H1 (cell line): ENCODE measurements around the gene PCNX4. TPM values are rescaled to one million over a fixed set of nuclear protein-coding genes. Genes with fewer than 3 reads are reported as not detected.

Experiments used
- BACH1 ChIP-seq: IDR thresholded peaks from 2 replicates; pipeline ENCODE4 v1.6.1; 2012; ENCODE audit warnings: low read length, improper control_type of control experiment
- HDAC6 ChIP-seq: IDR thresholded peaks from one replicate; pipeline ENCODE4 v1.7.1; 2012; ENCODE audit warnings: low read depth, mild to moderate bottlenecking, inconsistent platforms, low read length, moderate library complexity
- POU5F1 ChIP-seq: IDR thresholded peaks from 2 replicates; pipeline ENCODE4 v1.6.1; 2011; ENCODE audit warnings: low read depth, mild to moderate bottlenecking, low read length, moderate library complexity
- SIN3A ChIP-seq, 2 experiments: IDR thresholded peaks in 1 of 2; conservative IDR thresholded peaks in 1 of 2; 2 replicates each; pipeline ENCODE4 v1.6.1; 2011 to 2012; ENCODE audit warnings: low read length in 2 of 2, improper control_type of control experiment in 1 of 2, low read depth in 1 of 2, mild to moderate bottlenecking in 1 of 2
- polyA plus RNA-seq, 7 experiments: library from polyadenylated mRNA; depleted of rRNA in 3 of 7; stranded (reverse) in 5 of 7; unstranded in 2 of 7; fragments of >200 nt in 5 of 7; fragments of 200-250 nt in 2 of 7; gene quantifications; 1 replicate in 5 of 7; 2 replicates in 1 of 7; 4 replicates in 1 of 7; pipeline versions ENCODE4 v1.2.1 to v1.2.3, GENCODE V29; 2011 to 2013; ENCODE audit warnings: missing spikeins in 2 of 7, mixed read lengths in 2 of 7
- total RNA-seq: library from RNA; stranded (reverse); fragmentation: NEBNext Ultra II Directional; extraction: Animal tissue kit (Norgen Biotek cat#: 25700); gene quantifications from 2 replicates; pipeline ENCODE4 v1.2.1, GENCODE V29; 2021
- TF ChIP-seq, protein P1 (sequence below): IDR thresholded peaks from 2 replicates; pipeline ENCODE4 v1.6.1; 2011; ENCODE audit warnings: low read length, improper control_type of control experiment

PCNX4 gene
- total and polyA plus RNA-seq, 2 of the 8 experiments (the other 6 are each of a cell fraction or from before 2014, with no cell fraction given) = 28.4 to 35.5 TPM

DNA sequence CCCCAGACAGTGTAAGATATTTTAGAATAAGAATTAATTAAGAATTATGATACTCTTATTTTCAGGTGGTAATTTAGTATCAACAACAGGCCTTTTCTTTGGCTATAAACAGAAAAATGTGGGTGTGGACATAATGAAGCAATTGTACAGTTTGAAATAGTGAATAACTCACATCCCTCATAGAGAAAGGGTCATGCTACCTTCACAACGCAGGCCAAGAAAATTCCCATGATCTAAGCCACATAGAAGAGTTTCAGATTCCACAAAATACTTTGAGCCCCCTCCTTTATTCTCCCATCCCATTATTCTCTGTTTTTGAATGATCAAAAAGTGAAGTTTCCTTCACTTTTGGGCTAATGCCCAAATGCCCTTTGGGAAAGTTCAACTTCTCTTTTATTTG lies 97.0 kb downstream of the PCNX4 start (continued):
- TF ChIP-seq POU5F1 = no peak
- TF ChIP-seq, protein P1, sequence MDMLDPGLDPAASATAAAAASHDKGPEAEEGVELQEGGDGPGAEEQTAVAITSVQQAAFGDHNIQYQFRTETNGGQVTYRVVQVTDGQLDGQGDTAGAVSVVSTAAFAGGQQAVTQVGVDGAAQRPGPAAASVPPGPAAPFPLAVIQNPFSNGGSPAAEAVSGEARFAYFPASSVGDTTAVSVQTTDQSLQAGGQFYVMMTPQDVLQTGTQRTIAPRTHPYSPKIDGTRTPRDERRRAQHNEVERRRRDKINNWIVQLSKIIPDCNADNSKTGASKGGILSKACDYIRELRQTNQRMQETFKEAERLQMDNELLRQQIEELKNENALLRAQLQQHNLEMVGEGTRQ = no peak
- TF ChIP-seq HDAC6 = no peak
- TF ChIP-seq BACH1 = no peak
- TF ChIP-seq SIN3A (conservative IDR thresholded peaks at IDR 0.05 in 1 of 2, IDR thresholded peaks at IDR 0.05 in 1 of 2; ENCODE audit: low read depth in 1 of 2, low read length in 2 of 2) = no peak
